ENCODE data around the gene CIITA.

The CIITA gene

DNA sequence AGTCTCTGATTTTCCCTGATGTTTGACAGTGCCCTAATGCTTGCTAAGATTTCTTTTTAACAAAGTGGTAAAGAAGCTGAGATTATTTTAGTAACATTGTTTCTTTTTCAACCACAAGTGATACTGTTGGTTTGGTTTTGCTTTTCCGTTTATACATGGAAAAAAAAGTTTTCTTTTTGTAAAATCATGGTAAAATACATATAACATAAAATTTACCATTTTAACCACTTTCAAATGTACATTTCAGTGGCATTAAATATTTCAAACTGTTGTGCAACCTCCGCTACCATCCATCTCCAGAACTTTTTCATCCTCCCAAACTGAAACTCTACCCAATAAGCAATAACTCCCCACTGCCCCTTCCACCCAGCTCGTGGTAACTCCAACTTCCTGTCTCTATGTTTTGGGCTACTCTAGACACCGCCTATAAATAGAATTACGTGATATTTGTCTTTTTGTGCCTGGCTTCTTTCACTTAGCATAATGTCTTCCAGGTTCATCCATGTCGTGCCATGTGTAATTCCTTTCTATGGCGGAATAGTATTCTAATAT lies 4.6 kb downstream of the CIITA start:
- no peak for FAIRE-seq

DNA sequence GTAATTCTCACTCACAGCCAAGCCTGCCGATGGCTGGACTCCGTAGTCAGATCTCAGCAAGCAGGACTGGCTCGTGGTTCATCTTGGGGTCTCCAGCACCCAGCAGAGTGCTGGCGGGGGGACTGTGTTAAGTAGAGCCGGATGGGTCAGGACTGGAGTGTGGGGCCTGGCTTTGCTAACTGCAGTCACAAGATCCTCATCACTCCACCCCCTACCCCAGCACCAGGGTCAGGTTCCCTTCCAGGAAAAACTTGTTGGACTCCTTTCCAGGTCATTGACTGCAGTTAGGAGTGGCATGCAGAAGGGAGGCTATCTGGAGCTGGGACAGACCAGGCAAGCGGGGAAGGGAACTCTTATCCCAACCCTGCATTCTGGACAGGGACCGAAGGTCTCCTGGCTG lies 6.0 kb downstream of the CIITA start:
- no peak for FAIRE-seq

DNA sequence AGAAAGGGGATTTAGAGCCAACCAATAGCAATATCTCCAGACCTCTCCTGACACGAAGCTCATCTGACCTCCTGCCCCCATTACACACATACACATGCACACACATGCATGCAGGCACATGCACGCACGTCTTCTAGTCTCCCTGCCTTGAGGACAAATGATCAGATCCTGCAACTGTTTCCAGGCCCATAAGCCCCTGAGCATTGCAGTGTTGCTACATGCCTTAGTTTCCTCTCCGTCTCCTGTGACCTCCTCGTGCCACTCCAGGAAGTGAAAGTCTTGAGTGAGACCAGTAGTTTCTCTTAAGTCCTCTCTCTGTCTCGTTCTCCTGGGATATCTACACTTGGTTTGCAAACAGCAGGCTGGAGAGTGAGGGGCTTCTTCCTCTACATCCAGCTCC lies 8.2 kb downstream of the CIITA start:
- no peak for FAIRE-seq

DNA sequence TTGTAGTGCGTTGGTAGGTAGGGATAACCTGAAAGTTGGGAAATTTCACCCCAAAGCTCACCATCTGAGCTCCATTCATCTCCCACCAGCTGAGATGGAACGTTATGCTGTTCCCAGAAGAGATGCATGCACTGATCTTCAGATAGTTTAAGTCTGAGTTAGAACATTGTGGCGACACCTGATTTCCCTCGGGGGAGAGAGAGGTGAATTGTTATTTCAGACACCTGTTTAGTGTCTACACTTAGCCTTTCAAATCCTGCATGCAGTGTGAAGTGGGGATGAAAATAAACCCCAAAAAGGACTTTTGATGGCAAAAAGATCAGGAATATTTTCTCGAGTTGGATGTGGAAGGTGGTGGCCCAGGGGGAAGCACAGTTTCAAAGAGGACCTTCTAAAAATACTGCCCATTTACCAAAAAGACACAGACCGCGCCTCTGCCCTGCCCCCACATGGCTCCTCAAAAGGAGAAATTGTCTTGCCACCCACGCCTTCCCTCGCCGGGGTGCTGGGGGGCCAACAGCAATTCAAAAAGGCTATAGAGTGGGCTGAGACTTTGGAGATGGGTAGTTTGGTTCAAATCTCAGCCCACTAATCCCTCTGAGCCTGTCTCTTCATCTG lies 11.4 kb downstream of the CIITA start:
- no peak for FAIRE-seq

DNA sequence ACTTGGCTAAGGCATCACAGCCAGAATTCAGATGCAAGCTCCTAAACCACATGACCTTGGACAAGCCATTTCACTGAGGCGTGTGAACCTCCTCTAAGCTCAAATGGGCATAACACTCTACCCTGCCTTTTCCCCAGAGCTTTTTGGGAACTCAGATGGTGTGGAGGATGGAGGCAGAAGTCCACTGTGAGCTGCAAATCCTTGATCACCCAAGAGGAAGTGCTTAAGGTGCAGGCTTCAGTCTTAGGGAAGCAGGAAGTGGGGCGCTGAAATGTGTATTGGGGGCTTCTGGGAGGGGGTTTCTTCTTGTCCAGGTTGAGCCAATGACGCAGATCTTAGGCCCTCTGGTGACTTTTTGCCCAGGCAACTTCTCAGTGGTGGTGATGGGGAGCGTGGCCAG lies 12.9 kb downstream of the CIITA start:
- no peak for FAIRE-seq

DNA sequence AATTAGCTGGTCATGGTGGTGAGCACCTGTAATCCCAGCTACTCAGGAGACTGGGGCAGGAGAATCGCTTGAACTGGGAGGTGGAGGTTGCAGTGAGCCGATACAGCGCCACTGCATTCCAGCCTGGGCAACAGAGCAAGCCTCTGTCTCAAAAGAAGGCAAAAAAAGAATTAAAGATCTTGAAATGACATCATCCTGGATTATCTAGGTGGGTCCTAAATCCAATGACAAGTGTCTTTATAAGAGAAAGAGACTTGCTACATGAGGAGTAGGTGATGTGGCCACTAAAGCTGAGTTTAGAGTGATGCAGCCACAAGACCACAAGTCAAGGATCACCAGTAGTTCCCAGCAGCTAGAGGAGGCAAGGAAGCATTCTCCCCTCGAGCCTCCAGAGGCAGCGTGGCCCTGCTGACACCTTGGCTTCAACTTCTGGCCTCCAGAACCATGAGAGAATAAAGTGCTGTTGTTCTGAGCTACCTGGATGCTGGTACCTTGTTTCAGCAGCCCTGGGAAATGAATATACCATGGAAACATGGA lies 15.8 kb downstream of the CIITA start:
- no peak for FAIRE-seq

DNA sequence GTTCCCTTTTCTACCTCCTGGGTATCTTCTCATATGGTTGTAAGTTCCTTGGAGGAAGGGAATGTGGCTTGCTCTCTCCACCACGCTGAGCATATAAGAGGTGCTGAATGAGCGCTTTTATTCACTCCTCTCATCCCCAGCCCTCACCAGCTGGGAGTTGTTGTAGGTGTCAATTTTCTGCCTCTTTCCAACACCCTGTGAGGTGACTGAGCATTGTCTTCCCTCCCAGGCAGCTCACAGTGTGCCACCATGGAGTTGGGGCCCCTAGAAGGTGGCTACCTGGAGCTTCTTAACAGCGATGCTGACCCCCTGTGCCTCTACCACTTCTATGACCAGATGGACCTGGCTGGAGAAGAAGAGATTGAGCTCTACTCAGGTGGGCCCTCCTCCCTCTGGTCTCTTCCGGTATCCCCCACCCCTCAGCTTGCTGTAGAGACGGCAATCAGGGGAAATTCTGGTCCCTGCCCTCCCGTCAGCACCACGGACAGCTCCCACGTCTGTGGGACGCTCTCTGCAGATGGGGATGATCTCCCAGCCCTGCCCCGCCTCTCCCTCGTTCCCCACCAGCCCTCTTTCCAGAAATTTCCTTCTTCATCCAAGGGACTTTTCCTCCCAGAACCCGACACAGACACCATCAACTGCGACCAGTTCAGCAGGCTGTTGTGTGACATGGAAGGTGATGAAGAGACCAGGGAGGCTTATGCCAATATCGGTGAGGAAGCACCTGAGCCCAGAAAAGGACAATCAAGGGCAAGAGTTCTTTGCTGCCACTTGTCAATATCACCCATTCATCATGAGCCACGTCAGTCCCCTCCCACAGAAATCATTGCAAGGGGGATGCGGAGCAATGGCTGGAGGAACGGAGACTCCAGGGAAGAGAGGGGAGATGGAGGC lies 18.3 kb downstream of the CIITA start:
- no peak for FAIRE-seq

DNA sequence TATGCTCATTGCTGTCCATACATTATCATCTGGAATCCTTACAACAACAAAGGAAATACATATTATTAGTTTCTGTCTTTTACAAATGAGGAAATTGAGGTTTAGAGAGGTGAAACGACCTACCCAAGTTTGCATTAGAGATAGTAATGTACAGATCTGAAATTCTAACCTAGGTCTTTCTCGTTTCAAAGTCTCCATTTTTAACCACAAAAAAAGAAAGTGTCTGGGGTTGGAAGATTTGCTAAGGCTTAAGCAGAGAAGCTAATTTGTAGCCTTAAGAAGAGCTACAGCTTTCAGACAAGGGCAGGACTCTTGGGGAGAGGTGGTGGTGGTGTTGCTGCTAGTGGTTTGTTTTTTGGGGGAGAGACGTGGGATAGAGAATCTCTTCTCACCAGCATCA lies 19.2 kb downstream of the CIITA start:
- FAIRE-seq: no peak

DNA sequence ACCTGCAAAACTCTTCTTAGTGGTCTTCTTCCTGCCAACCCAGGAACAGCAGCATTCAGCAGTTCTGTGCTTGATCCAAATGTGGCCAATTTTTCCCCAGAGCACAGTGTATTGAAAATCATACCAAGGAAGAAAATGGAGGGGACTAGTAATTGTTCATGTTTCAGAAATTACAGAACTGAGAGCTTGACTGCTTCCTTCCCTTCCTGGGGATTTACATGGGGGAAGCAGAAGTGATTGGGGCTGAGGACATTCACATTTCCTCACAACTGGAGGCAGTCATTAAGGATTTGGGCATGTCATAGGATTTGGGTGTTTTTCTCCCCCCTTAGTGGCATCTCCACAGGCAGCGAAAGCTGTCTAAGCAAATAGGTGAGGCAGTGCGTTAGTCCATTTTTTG lies 19.7 kb downstream of the CIITA start:
- FAIRE-seq: no peak

DNA sequence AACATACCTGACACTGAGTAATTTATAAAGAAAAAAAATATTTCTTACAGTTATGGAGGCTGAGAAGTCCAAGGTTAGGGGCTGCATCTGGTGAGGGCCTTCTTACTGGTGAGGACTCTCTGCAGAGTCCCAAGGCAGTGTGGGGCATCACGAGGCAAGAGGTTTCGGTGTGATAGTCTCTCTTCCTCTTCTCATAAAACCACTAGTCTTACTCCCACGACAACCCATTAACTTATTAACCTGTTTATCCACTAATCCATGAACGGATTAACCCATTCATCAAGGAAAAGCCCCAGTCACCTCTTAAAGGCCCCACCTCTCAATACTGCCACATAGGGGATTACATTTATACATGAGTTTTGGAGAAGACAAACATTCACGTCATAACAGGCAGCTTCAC lies 20.1 kb downstream of the CIITA start:
- no peak for FAIRE-seq

DNA sequence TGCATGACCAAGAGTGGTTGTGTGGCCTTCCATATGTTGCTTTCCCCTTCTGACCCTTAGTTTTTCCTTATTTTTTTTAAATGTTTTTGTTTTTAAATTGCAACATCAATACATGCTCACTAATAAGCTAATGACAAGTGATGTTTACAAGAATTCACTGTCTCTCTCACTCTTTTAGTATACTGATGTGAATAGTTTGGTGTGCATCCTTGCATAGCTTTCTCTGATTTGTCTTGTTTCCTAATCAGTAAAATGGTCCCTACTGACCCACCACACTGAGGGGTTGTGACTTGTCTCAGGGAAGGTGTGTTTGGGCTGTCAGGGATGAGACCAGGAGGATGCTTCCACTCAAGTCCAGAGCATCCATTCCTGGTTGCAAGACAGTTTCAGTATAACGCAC lies 26.0 kb downstream of the CIITA start:
- FAIRE-seq: no peak

DNA sequence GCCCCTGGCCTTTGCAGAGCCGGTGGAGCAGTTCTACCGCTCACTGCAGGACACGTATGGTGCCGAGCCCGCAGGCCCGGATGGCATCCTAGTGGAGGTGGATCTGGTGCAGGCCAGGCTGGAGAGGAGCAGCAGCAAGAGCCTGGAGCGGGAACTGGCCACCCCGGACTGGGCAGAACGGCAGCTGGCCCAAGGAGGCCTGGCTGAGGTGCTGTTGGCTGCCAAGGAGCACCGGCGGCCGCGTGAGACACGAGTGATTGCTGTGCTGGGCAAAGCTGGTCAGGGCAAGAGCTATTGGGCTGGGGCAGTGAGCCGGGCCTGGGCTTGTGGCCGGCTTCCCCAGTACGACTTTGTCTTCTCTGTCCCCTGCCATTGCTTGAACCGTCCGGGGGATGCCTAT lies 29.5 kb downstream of the CIITA start:
- FAIRE-seq: no peak

DNA sequence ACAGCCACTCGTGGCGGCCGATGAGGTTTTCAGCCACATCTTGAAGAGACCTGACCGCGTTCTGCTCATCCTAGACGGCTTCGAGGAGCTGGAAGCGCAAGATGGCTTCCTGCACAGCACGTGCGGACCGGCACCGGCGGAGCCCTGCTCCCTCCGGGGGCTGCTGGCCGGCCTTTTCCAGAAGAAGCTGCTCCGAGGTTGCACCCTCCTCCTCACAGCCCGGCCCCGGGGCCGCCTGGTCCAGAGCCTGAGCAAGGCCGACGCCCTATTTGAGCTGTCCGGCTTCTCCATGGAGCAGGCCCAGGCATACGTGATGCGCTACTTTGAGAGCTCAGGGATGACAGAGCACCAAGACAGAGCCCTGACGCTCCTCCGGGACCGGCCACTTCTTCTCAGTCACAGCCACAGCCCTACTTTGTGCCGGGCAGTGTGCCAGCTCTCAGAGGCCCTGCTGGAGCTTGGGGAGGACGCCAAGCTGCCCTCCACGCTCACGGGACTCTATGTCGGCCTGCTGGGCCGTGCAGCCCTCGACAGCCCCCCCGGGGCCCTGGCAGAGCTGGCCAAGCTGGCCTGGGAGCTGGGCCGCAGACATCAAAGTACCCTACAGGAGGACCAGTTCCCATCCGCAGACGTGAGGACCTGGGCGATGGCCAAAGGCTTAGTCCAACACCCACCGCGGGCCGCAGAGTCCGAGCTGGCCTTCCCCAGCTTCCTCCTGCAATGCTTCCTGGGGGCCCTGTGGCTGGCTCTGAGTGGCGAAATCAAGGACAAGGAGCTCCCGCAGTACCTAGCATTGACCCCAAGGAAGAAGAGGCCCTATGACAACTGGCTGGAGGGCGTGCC lies 30.1 kb downstream of the CIITA start:
- no peak for FAIRE-seq

DNA sequence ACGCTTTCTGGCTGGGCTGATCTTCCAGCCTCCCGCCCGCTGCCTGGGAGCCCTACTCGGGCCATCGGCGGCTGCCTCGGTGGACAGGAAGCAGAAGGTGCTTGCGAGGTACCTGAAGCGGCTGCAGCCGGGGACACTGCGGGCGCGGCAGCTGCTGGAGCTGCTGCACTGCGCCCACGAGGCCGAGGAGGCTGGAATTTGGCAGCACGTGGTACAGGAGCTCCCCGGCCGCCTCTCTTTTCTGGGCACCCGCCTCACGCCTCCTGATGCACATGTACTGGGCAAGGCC lies 30.7 kb downstream of the CIITA start:
- no peak for FAIRE-seq

DNA sequence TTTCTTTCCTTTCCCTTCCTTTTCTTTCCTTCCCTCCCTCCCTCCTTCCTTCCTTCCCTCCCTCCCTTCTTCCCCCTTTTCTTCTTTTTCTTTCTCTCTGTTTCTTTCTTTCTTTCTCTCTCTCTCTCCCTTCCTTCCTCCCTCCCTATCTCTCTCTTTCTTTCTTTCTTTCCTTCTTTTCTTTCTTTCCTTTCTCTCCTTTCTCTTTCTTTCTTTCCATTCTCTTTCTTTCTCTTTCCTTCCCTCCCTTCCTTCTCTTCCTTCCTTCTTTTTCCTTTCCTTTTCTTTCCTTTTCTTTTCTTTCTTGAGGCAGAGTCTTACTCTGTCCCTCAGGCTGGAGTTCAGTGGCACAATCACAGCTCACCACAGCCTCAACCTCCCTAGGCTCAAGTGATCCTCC lies 34.3 kb downstream of the CIITA start:
- no peak for FAIRE-seq

DNA sequence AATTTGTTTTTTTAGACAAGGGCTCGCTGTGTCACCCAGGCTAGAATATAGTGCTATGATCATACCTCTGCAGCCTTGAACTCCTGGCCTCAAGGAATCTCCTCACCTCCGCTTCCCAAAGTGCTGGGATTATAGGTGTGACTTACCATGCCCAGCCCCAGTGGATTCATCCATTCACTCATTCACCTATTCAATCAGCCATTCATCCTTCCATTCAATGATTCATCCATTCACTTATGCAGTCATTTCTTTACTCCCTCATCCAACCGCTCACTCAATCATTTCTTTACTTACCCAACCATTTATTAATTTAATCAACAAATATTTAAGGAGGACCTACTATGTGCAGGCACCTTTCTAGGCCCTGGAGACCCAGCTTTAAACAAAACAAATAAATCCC lies 39.5 kb downstream of the CIITA start:
- no peak for FAIRE-seq

DNA sequence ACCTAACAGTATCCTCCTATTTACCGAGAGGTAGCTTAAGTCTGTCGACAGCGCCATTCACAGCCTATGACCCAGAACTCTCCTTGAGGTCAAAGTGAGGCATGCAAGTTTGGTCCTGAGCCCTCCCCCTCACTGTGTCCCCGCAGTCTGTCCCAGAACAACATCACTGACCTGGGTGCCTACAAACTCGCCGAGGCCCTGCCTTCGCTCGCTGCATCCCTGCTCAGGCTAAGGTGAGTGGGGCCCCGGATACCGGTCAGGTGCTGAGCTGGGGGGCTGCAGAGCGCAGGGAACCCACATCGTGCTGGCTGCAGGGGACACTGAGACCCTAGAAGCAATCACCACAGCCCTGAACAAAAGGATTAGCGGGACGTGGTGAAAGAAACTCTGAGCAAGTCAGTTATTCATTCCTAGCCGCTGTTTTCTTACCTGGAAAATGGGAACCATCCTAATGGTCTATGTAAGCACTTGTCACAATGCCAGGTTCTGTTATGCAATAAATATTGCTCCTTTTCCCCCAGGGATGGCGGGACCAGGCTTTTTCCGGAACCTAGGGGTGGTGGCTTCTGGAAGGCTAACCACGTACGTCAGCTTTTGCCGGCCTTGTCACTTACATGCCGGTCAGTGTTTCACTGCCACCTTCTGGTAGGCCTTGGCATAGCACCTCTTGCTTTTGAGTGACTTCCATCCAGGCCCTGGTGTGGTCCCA lies 41.4 kb downstream of the CIITA start:
- no peak for FAIRE-seq

DNA sequence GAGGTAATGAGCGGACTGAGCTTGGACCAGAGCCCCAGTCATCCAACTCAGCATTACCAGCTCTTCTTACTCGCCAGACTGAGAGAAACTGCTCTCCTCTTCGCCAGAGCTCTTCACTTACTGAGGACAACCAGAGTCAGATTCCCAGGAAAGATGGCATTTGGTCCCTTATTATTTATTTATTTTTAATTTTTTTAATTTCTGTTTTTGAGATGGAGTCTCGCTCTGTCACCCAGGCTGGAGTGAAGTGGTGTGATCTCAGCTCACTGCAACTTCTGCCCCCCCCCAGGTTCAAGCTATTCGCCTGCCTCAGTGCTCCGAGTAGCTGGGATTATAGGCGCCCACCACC lies 42.0 kb downstream of the CIITA start:
- FAIRE-seq: no peak

DNA sequence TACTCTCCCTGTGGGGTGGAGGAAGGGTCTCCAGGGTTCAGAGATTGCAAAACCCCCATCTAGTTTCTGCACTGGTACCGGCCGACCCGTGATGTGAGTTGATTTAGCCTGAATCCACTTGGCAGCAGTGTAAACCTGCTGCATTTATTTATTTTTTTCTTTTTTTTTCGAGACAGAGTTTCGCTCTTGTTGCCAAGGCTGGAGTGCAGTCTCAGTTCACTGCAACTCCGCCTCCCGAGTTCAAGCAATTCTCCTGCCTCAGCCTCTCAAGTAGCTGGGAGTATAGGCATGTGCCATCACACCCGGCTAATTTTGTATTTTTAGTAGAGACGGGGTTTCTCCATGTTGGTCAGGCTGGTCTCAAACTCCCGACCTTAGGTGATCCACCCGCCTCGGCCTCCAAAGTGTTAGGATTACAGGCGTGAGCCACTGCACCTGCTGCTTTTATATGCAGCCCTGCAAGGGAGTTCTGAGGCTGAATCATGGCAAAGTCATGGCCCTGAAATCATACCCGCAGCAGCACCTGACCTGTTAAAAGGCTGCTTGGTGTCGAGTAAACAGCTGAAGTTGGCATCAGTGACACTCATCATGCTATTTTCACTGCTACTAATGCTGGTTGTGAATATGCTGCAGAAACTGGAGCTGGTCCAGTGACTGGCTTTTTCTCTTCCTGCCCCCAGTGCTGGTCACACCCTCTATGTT lies 43.9 kb downstream of the CIITA start:
- no peak for FAIRE-seq

DNA sequence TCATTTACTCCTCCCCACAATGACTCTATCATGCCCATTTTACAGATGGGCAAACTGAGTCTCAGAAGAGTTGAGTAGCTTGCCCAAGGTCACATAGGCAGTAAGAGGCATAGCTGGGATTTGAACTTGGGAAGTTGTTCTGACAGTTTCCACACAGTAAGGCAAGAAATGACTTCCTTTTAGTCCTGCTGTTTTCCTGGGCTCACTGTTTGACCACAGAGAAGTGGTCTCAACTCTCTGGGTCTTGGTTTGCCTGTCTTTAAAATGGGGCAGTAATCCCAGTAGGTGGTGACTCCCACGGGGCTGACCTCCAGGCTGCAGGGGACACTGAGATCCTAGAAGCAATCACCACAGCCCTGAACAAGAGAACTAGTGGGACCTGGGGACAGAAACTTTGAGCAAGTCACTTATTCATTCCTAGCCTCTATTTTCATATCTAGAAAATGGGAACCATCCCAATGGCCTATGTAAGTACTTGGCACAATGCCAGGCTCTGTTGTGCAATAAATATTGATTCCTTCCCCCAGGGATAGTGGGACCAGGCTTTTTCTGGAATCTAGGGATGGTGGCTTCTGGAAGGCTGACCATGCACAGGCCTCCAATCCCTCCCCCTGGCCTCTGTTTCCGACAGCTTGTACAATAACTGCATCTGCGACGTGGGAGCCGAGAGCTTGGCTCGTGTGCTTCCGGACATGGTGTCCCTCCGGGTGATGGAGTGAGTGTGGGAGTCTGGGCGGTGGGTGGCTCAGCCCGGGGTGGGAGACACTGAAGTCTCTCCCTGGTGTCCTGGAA lies 44.7 kb downstream of the CIITA start:
- no peak for FAIRE-seq
